ENCODE measurements around the gene RIMS1. TPM values are rescaled to one million over a fixed set of nuclear protein-coding genes. Genes with fewer than 3 reads are reported as not detected.
A peak's percentile ranks its signal among the peaks of the same experiment; 100 is the strongest.

Gene RIMS1
- total RNA-seq, 1 donor: 1.3 TPM

GRCh38 chr6:72080260-72080941 lies 194.1 kb downstream of the RIMS1 start:
- no peak overlapping the region for H3K4me3 ChIP-seq (ENCODE audit: low read depth, low read length)
- TF ChIP-seq CTCF (IDR thresholded peaks at IDR 0.05; ENCODE audit: insufficient read depth, low read depth, low read length): no peak
- no peak for DNase-seq (ENCODE audit: low read depth)

- H3K4me3 ChIP-seq (ENCODE audit: low read depth, low read length): no peak overlapping the region
- TF ChIP-seq CTCF (IDR thresholded peaks at IDR 0.05; ENCODE audit: insufficient read depth, low read depth, low read length): no peak
- DNase-seq (ENCODE audit: low read depth): no peak
Observed at GRCh38 chr6:72081871-72082270, 195.5 kb downstream of the RIMS1 start.

GRCh38 chr6:72083976-72084375 lies 197.6 kb downstream of the RIMS1 start:
- TF ChIP-seq CTCF (IDR thresholded peaks at IDR 0.05; ENCODE audit: insufficient read depth, low read depth, low read length): no peak
- no peak overlapping the region for H3K4me3 ChIP-seq (ENCODE audit: low read depth, low read length)
- DNase-seq (ENCODE audit: low read depth): no peak

GRCh38 chr6:72084992-72085569 lies 198.7 kb downstream of the RIMS1 start:
- TF ChIP-seq CTCF (IDR thresholded peaks at IDR 0.05; ENCODE audit: insufficient read depth, low read depth, low read length): peak; percentile 35
- peak; percentile 26 for DNase-seq (ENCODE audit: low read depth)
- H3K4me3 ChIP-seq (ENCODE audit: low read depth, low read length): no peak overlapping the region

GRCh38 chr6:72094506-72094905 lies 208.2 kb downstream of the RIMS1 start:
- no peak for TF ChIP-seq CTCF (IDR thresholded peaks at IDR 0.05; ENCODE audit: insufficient read depth, low read depth, low read length)
- DNase-seq (ENCODE audit: low read depth): no peak
- H3K4me3 ChIP-seq (ENCODE audit: low read depth, low read length): no peak overlapping the region

- DNase-seq (ENCODE audit: low read depth): no peak
- no peak overlapping the region for H3K4me3 ChIP-seq (ENCODE audit: low read depth, low read length)
- TF ChIP-seq CTCF (IDR thresholded peaks at IDR 0.05; ENCODE audit: insufficient read depth, low read depth, low read length): no peak
Observed at GRCh38 chr6:72102561-72102960, 216.2 kb downstream of the RIMS1 start.

Data from fibroblast of villous mesenchyme (primary cell).